ENCODE measurements around the gene THOC5. TPM values are rescaled to one million over a fixed set of nuclear protein-coding genes. Genes with fewer than 3 reads are reported as not detected.

THOC5 gene
- total and polyA plus RNA-seq, 7 donors: 33.8 to 56.0 (median 45.8) TPM

GRCh38 chr22:29541845-29542244 is 11.7 kb downstream of the THOC5 start:
- Histone ChIP-seq H3K4me3 (no peak overlapping the region), H3K4me1 (no peaks in the 10 kb centered on the region), H3K27ac (no peak overlapping the region), H3K36me3 (ENCODE audit: insufficient read depth in 1 of 2, low read depth in 1 of 2) (peaks cover 5 to 97% of the 10 kb centered on the region in 2 donors), H3K27me3 (ENCODE audit: insufficient read depth in 3 of 3, low read length in 2 of 3) (no peaks in the 10 kb centered on the region), H3K9me3 (no peaks in the 10 kb centered on the region)
- ATAC-seq (no peak), DNase-seq (no peak)
- intact Hi-C loops (cut with DNase I): no loop called here
- WGBS, 3 donors: 72 to 86% (median 85%) methylated on average over 1 of the region's 1 CpG
- no peak for TF ChIP-seq CTCF (IDR thresholded peaks at IDR 0.05)

- H3K27me3 ChIP-seq (ENCODE audit: insufficient read depth in 3 of 3, low read length in 2 of 3): no peaks in the 10 kb centered on the region
- no peaks in the 10 kb centered on the region for H3K9me3 ChIP-seq
- ATAC-seq: no peak
- TF ChIP-seq CTCF (IDR thresholded peaks at IDR 0.05): no peak
- intact Hi-C loops (cut with DNase I): no loop called here
- no peak overlapping the region for H3K27ac ChIP-seq
- DNase-seq: no peak
- no peak overlapping the region for H3K4me3 ChIP-seq
- no peaks in the 10 kb centered on the region for H3K4me1 ChIP-seq
- WGBS, 3 donors: 77 to 80% (median 79%) methylated on average over 3 of the region's 3 CpGs
- peaks cover 2 to 100% of the 10 kb centered on the region in 2 donors for H3K36me3 ChIP-seq (ENCODE audit: insufficient read depth in 1 of 2, low read depth in 1 of 2)
Observed at GRCh38 chr22:29539105-29539504, 14.5 kb downstream of the THOC5 start.

GRCh38 chr22:29536411-29536810 is 17.1 kb downstream of the THOC5 start:
- H3K9me3 ChIP-seq: no peaks in the 10 kb centered on the region

GRCh38 chr22:29531419-29531818 is 22.1 kb downstream of the THOC5 start:
- Histone ChIP-seq H3K9me3 (no peaks in the 10 kb centered on the region), H3K27me3 (ENCODE audit: insufficient read depth in 3 of 3, low read length in 2 of 3) (no peaks in the 10 kb centered on the region), H3K36me3 (ENCODE audit: insufficient read depth in 1 of 2, low read depth in 1 of 2) (peaks cover 4 to 100% of the 10 kb centered on the region in 2 donors), H3K4me3 (no peak overlapping the region), H3K27ac (no peak overlapping the region), H3K4me1 (no peaks in the 10 kb centered on the region)
- ATAC-seq (no peak), DNase-seq (no peak)
- no peak for TF ChIP-seq CTCF (IDR thresholded peaks at IDR 0.05)
- WGBS, 3 donors: 89 to 93% (median 91%) methylated on average over 4 of the region's 4 CpGs
- intact Hi-C loops (cut with DNase I): no loop called here

More at GRCh38 chr22:29536411-29536810, 17.1 kb downstream of the THOC5 start:
- Histone ChIP-seq H3K4me1 (no peaks in the 10 kb centered on the region), H3K27ac (no peak overlapping the region), H3K36me3 (ENCODE audit: insufficient read depth in 1 of 2, low read depth in 1 of 2) (peaks cover 2 to 100% of the 10 kb centered on the region in 2 donors), H3K27me3 (ENCODE audit: insufficient read depth in 3 of 3, low read length in 2 of 3) (no peaks in the 10 kb centered on the region), H3K4me3 (no peak overlapping the region)
- intact Hi-C loops (cut with DNase I): no loop called here
- 79 to 94% (median 88%) methylated on average over 3 of the region's 3 CpGs for whole genome bisulfite sequencing, 3 donors
- DNase-seq (no peak), ATAC-seq (no peak)
- no peak for TF ChIP-seq CTCF (IDR thresholded peaks at IDR 0.05)

GRCh38 chr22:29530716-29531115 is 22.8 kb downstream of the THOC5 start:
- Histone ChIP-seq H3K36me3 (ENCODE audit: insufficient read depth in 1 of 2, low read depth in 1 of 2) (peaks cover 4 to 100% of the 10 kb centered on the region in 2 donors), H3K4me1 (no peaks in the 10 kb centered on the region), H3K4me3 (no peak overlapping the region), H3K9me3 (no peaks in the 10 kb centered on the region), H3K27me3 (ENCODE audit: insufficient read depth in 3 of 3, low read length in 2 of 3) (no peaks in the 10 kb centered on the region), H3K27ac (no peak overlapping the region)
- ATAC-seq: no peak
- no peak for TF ChIP-seq CTCF (IDR thresholded peaks at IDR 0.05)
- WGBS, 3 donors: 89 to 94% (median 89%) methylated on average over 4 of the region's 4 CpGs
- intact Hi-C loops (cut with DNase I): no loop called here
- DNase-seq: no peak
